Neural progenitor cell (in vitro differentiated cells): ENCODE data around the gene TSPOAP1. TPM values are rescaled to one million over a fixed set of nuclear protein-coding genes. Genes with fewer than 3 reads are reported as not detected.

Experiments used
- DNase-seq: peaks from one replicate; pipeline ENCODE4 v3.0.0-alpha.2; 2016; ENCODE audit warnings: low spot score
- H2AFZ ChIP-seq: fragments of 200-600 bp; sonication (generic); replicated peaks from 2 replicates; pipeline ENCODE4 v1.6.1; 2016; ENCODE audit warnings: antibody characterized with exemption
- H3F3A ChIP-seq: fragments of 200-600 bp; sonication (generic); 2 replicates; pipeline ENCODE4 v1.6.1; 2016; ENCODE audit warnings: antibody characterized with exemption, low read depth
- H3K27ac ChIP-seq: fragments of 200-600 bp; sonication (generic); 2 replicates; pipeline ENCODE4 v1.5.1; 2016; ENCODE audit warnings: mild to moderate bottlenecking
- H3K27me3 ChIP-seq: fragments of 200-600 bp; sonication (generic); 2 replicates; pipeline ENCODE4 v1.6.1; 2016; ENCODE audit warnings: mild to moderate bottlenecking, moderate library complexity
- H3K36me3 ChIP-seq: fragments of 200-600 bp; sonication (generic); 2 replicates; pipeline ENCODE4 v1.5.1; 2016
- H3K4me1 ChIP-seq: fragments of 200-600 bp; sonication (generic); 2 replicates; pipeline ENCODE4 v1.6.1; 2016; ENCODE audit warnings: mixed run types
- H3K4me2 ChIP-seq: fragments of 200-600 bp; sonication (generic); 2 replicates; pipeline ENCODE4 v1.6.1; 2016
- H3K4me3 ChIP-seq: fragments of 200-600 bp; sonication (generic); 2 replicates; pipeline ENCODE4 v1.5.1; 2016
- H3K79me2 ChIP-seq: fragments of 200-600 bp; sonication (generic); 2 replicates; pipeline ENCODE4 v1.6.1; 2016; ENCODE audit warnings: low read depth
- H3K9ac ChIP-seq: fragments of 200-600 bp; sonication (generic); 2 replicates; pipeline ENCODE4 v1.6.1; 2016
- H3K9me3 ChIP-seq: fragments of 200-600 bp; sonication (generic); 2 replicates; pipeline ENCODE4 v1.5.1; 2016; ENCODE audit warnings: low read depth
- H4K20me1 ChIP-seq: fragments of 200-600 bp; sonication (generic); 2 replicates; pipeline ENCODE4 v1.6.1; 2016; ENCODE audit warnings: low read depth
- H3K27ac Mint-ChIP-seq: 3 replicates; pipeline ENCODE4 v1.8.0; 2021; ENCODE audit warnings: mixed read lengths
- H3K27me3 Mint-ChIP-seq: 2 replicates; pipeline ENCODE4 v1.8.0; 2022; ENCODE audit warnings: low read depth, mild to moderate bottlenecking, inconsistent platforms, moderate library complexity, mixed read lengths; ENCODE audit not compliant: insufficient read depth
- H3K36me3 Mint-ChIP-seq: 3 replicates; pipeline ENCODE4 v1.8.0; 2021; ENCODE audit warnings: mixed read lengths
- H3K4me1 Mint-ChIP-seq: 3 replicates; pipeline ENCODE4 v1.8.0; 2021; ENCODE audit warnings: mixed read lengths
- H3K4me3 Mint-ChIP-seq: 3 replicates; pipeline ENCODE4 v1.8.0; 2021; ENCODE audit warnings: mild to moderate bottlenecking, moderate library complexity, mixed read lengths
- H3K9me3 Mint-ChIP-seq: 3 replicates; pipeline ENCODE4 v1.8.0; 2020; ENCODE audit warnings: mixed read lengths
- EZH2 ChIP-seq: fragments of 200-600 bp; sonication (generic); IDR thresholded peaks from 2 replicates; pipeline ENCODE4 v1.6.1; 2017; ENCODE audit warnings: antibody characterized with exemption, mild to moderate bottlenecking, moderate library complexity
- EZH2phosphoT487 ChIP-seq: fragments of 200-600 bp; sonication (generic); IDR thresholded peaks from 2 replicates; pipeline ENCODE4 v1.6.1; 2017; ENCODE audit warnings: antibody characterized with exemption
- total RNA-seq: library from RNA; depleted of rRNA; stranded (reverse); fragments of >200 nt; gene quantifications from 2 replicates; pipeline ENCODE4 v1.2.3, GENCODE V29; 2015; ENCODE audit warnings: low replicate concordance
- TF ChIP-seq, protein P1 (sequence below): fragments of 200-600 bp; sonication (generic); IDR thresholded peaks from 2 replicates; pipeline ENCODE4 v1.5.1; 2017; ENCODE audit warnings: antibody characterized with exemption, mild to moderate bottlenecking

TSPOAP1 gene
- total RNA-seq, 1 donor from 2014 or later = 13.8 TPM

DNA sequence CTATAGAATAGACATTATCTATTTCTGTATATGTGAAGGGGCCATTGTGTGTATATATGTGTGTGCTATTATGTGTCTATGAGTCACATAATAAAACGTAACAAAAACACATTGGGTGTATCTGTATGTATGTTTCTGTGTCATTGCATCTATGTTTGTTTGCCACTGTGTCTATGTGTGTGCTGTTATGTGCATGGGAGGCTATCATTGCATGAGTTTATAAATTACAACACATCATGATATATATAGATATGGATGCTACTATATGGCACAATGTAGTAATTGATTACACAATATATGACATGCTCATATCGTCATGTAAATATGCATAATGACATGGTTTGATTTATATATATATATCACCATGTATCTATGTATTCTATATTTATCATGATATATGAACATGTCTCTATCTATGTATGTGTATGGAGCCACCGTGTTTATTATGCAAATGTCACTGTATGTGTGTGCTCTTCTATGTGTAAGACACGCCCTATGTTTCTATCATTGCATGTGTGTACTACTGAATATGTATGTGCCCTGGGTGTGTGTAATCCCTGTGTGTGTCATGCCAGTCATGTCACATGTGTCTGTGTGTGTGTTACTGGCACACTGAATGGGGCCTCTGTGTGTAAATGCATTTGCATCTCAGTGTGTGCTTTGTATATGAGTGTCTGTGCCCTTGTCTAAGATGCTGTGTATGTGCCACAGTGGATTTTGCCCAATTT lies 1.4 kb upstream of the TSPOAP1 start:
- Mint-ChIP-seq H3K4me1 (peaks cover 54% of the 10 kb centered on the region), H3K4me3 (peak overlapping the region; percentile 84), H3K27ac (no peak overlapping the region), H3K9me3 (no peaks in the 10 kb centered on the region), H3K27me3 (peaks cover 5% of the 10 kb centered on the region), H3K36me3 (no peaks in the 10 kb centered on the region)
- H3K27ac ChIP-seq = no peak overlapping the region
- no peaks in the 10 kb centered on the region for H4K20me1 ChIP-seq
- H3K4me3 ChIP-seq = no peak overlapping the region
- H3K9ac ChIP-seq = no peak overlapping the region
- TF ChIP-seq, protein P1, sequence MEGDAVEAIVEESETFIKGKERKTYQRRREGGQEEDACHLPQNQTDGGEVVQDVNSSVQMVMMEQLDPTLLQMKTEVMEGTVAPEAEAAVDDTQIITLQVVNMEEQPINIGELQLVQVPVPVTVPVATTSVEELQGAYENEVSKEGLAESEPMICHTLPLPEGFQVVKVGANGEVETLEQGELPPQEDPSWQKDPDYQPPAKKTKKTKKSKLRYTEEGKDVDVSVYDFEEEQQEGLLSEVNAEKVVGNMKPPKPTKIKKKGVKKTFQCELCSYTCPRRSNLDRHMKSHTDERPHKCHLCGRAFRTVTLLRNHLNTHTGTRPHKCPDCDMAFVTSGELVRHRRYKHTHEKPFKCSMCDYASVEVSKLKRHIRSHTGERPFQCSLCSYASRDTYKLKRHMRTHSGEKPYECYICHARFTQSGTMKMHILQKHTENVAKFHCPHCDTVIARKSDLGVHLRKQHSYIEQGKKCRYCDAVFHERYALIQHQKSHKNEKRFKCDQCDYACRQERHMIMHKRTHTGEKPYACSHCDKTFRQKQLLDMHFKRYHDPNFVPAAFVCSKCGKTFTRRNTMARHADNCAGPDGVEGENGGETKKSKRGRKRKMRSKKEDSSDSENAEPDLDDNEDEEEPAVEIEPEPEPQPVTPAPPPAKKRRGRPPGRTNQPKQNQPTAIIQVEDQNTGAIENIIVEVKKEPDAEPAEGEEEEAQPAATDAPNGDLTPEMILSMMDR = no peak
- TF ChIP-seq EZH2phosphoT487 (no peak), EZH2 (no peak)
- DNase-seq = no peak
- no peaks in the 10 kb centered on the region for H3K27me3 ChIP-seq
- H3F3A ChIP-seq = peaks cover 17% of the 10 kb centered on the region
- H3K4me1 ChIP-seq = peaks cover 26% of the 10 kb centered on the region
- no peaks in the 10 kb centered on the region for H3K9me3 ChIP-seq
- H3K36me3 ChIP-seq = no peaks in the 10 kb centered on the region
- no peak overlapping the region for H2AFZ ChIP-seq
- H3K79me2 ChIP-seq = no peaks in the 10 kb centered on the region
- peak overlapping the region; percentile 89 for H3K4me2 ChIP-seq

DNA sequence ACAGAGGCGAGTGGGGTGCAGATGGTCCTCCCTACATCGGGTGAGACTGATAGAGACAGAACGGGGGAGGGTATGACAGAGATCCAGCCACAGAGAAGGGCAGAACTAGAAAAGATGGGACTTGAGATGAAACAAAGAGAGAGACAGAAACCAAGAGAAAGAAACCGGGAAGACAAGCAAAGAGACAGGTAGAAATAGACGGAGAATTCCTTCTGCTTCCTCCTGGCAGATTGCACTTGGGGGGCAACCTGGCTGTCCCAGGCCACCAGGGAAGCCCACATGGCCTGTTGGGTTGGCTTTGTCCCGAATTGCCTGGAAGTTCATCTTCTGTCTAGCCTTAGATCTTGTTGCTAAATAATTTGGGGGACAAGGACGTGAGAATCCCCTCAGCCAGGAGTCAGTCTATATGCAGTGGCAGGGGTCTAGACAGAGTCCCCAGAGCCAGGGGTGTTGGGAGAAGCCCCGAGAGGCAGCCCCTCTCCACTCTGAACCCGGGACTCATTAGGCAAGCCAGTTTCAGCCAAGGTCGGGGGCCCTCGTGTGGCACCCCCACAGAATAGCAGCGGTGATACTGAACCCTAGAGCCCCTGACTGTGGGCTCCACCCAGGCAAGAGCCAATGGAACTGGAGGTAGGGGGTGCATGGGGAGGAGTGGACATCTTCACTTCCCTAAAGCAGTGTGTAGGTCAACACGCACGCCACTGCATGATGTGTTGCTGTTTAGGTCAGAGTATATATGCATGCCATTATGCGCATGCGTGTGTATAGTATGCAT lies 627 bp upstream of the TSPOAP1 start:
- TF ChIP-seq EZH2phosphoT487 = no peak
- TF ChIP-seq, protein P1 = peak; percentile 26
- Histone ChIP-seq H3K36me3 (no peaks in the 10 kb centered on the region), H3K27me3 (no peaks in the 10 kb centered on the region), H2AFZ (peak overlapping the region; percentile 84), H3K79me2 (no peaks in the 10 kb centered on the region), H3K9ac (no peak overlapping the region), H3F3A (peaks cover 20% of the 10 kb centered on the region), H3K4me2 (peak overlapping the region; percentile 89), H3K4me3 (peak overlapping the region; percentile 35), H3K9me3 (no peaks in the 10 kb centered on the region), H4K20me1 (no peaks in the 10 kb centered on the region), H3K4me1 (peaks cover 30% of the 10 kb centered on the region), H3K27ac (no peak overlapping the region)
- H3K4me1 Mint-ChIP-seq = peaks cover 55% of the 10 kb centered on the region
- H3K27me3 Mint-ChIP-seq = peaks cover 5% of the 10 kb centered on the region
- DNase-seq = peak; percentile 46
- H3K27ac Mint-ChIP-seq = peak overlapping the region; percentile 44
- H3K9me3 Mint-ChIP-seq = no peaks in the 10 kb centered on the region
- H3K4me3 Mint-ChIP-seq = peak overlapping the region; percentile 84
- no peaks in the 10 kb centered on the region for H3K36me3 Mint-ChIP-seq

DNA sequence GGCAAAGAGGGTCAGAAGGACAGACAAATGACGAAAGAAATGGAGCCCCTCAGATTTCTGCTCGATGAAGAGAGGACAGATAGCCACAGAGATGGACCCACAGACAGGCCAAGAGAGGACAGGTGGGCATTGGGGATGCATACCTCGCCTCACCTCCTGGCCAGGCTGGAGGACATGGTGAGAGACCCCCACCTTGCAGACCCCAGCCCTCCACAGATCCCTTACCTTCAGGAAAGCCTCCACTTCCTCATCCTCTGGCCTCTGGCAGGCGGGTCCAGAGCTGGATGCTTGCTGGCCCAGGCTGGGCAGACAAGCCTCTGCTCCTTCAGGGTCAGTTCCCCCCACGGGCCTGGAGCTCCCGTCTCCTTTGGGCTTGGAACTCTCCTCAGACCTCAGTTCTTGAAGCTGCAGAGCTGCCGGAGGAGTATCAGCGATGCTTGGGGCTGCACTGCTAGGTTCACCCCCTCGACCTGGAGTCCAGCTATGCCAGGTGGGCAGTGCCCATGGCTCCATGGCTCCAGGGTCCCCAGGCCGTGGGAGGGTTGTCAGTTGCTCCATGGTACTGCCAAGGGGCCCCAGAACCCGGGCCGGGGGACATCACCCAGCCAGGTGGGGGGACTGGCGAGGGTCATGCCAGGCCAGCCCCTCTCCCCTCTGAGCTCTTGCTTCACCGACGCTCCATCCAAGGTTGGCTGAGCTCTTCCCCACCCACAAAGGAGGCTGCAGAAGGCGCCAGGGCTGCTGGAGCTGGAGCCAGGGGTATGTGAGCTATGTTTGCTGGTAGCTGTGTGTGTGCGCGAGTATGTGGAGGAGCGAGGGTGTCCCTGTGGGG lies 1.0 kb downstream of the TSPOAP1 start:
- Histone ChIP-seq H2AFZ (no peak overlapping the region), H3K36me3 (no peaks in the 10 kb centered on the region), H3K9me3 (no peaks in the 10 kb centered on the region), H3F3A (peaks cover 20% of the 10 kb centered on the region), H3K79me2 (no peaks in the 10 kb centered on the region), H3K4me2 (no peak overlapping the region), H3K27me3 (no peaks in the 10 kb centered on the region), H3K9ac (no peak overlapping the region), H4K20me1 (no peaks in the 10 kb centered on the region), H3K4me1 (peaks cover 38% of the 10 kb centered on the region), H3K27ac (no peak overlapping the region), H3K4me3 (no peak overlapping the region)
- Mint-ChIP-seq H3K4me3 (peak overlapping the region; percentile 84), H3K4me1 (peaks cover 61% of the 10 kb centered on the region), H3K27ac (peak overlapping the region; percentile 91), H3K27me3 (peaks cover 5% of the 10 kb centered on the region), H3K36me3 (no peaks in the 10 kb centered on the region), H3K9me3 (no peaks in the 10 kb centered on the region)
- no peak for TF ChIP-seq EZH2
- TF ChIP-seq EZH2phosphoT487 = no peak
- TF ChIP-seq, protein P1 = no peak
- no peak for DNase-seq
